GM19455 (cell line): ENCODE measurements around the gene C11orf58.

ENCODE experiments used
- ATAC-seq: cut with Tn5 transposase; IDR thresholded peaks from one replicate; pipeline ENCODE4 v1.9.1; 2021; ENCODE audit not compliant: unreplicated experiment

Gene C11orf58

DNA sequence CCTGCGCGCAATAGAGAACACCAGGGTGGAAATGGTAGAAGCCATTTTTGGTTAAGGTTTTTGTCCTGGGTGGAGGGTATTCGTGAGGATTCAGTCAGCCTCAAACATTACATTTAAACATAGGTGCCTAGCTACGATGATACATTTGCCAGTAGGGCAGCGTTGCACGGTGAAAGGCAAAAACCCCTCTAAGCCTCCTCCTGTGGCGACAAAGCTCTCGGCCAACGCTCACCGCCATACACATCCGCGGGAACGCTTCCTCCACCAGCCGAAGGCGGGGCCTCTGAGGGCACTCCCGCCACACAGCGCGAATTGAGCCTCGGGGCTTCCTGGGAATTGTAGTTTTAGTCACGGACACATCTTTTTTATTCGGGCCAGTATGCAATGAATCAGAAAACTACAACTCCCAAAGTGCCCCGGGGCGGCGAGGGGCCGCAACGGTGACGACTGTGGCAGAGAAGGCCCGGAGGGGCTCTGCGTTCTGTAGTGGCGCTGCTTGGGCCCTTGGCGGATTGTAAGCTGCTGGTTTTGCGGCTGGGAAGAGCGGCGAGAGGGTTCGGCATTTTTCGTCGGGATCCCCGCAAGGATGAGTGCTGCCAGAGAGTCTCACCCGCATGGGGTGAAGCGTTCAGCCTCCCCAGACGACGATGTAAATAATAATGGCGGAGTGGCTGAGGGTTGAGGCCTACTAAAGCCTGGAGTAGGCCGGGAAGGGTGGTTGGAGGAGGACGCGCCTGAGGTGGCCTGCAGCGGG lies at the start of gene C11orf58:
C11orf58 (plus strand) TSS at position 455 of the 754 bp plus-strand sequence; CDS start at position 587, 132 bp downstream.
- ATAC-seq = peak; percentile 98

DNA sequence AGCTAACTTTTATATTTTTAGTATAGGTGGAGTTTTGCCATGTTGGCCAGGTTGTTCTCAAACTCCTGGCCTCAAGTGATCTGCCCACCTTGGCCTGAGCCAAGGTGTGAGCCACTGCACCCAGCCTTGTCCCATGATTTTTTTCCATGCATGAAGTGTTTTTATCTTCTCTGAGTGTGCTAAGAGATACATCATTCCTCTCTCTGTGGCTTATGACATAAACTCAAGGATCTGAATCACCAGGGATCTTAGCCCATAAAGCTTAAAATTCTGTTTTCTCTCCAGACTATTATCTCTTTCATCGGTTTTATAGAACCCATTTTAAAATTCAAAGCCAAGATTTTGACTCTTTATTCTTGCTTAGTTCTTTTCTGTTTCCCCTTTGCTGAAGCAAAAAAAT lies 48.4 kb upstream of the C11orf58 start:
- ATAC-seq = no peak

DNA sequence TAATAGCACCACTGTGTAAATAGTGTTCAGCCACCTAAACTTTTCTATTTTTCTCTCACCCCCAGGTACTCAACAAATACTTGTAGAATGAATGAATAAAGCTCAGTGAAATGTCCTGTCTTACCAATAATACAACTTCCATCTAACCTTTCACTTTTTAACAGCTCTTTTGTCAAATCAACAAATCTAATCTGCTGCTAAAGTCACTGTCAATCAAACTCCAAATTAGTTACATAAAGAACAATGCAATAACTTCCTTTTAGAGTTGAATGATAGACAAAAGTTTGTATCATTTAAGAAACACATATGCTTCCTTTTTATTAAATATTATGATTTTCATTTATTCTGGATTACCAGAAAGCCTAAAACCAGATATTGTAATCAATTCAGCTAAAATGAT lies 34.7 kb upstream of the C11orf58 start:
- ATAC-seq = no peak

GRCh38 chr11:16713594-16713993 lies 24.9 kb upstream of the C11orf58 start:
- ATAC-seq = no peak

DNA sequence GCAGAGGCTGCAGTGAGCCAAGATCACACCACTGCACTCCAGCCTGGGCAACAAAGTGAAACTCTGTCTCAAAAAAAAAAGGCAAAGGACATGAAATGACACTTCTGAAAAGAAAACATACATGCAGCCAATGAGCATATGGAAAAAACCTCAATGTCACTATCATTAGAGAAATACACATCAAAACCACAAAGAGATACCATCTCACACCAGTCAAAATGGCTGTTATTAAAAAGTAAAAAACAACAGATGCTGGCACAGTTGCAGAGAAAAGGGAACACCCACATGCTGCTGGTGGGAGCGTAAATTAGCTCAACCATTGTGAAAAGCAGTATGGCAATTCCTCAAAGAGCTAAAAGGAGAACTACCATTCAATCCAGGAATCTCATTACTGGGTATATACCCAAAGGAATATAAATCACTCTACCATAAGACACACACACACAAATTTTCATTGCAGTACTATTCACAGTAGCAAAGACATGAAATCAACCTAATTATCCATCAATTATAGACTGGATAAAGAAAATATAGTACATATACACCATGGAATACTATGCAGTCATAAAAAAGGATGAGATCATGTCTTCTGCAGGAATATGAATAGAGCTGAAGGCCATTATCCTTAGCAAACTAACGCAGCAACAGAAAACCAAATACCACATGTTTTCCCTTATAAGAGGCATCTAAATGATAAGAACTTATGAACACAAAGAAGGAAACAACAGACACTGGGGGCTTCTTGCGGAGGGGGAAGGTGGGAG lies 15.7 kb upstream of the C11orf58 start:
- no peak for ATAC-seq

GRCh38 chr11:16727806-16728205 lies 10.6 kb upstream of the C11orf58 start:
- no peak for ATAC-seq

DNA sequence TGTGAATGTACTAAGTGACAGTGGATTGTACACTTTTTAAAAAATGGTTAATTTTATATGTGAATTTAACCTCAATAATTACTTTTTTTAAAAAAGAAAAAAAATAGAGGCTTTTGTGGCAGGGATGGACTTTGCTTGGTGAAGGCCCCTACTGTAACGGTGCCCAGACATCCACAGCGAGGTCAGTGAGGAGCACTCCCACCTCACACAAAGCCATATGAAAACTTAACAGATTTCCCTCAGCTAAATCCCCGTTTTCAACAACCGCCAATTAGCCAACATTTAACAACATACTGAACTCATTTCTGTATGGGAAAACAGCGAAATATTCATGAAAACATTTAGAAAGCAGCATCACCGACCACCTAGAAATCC lies 642 bp upstream of the C11orf58 start:
- ATAC-seq = peak; percentile 25

DNA sequence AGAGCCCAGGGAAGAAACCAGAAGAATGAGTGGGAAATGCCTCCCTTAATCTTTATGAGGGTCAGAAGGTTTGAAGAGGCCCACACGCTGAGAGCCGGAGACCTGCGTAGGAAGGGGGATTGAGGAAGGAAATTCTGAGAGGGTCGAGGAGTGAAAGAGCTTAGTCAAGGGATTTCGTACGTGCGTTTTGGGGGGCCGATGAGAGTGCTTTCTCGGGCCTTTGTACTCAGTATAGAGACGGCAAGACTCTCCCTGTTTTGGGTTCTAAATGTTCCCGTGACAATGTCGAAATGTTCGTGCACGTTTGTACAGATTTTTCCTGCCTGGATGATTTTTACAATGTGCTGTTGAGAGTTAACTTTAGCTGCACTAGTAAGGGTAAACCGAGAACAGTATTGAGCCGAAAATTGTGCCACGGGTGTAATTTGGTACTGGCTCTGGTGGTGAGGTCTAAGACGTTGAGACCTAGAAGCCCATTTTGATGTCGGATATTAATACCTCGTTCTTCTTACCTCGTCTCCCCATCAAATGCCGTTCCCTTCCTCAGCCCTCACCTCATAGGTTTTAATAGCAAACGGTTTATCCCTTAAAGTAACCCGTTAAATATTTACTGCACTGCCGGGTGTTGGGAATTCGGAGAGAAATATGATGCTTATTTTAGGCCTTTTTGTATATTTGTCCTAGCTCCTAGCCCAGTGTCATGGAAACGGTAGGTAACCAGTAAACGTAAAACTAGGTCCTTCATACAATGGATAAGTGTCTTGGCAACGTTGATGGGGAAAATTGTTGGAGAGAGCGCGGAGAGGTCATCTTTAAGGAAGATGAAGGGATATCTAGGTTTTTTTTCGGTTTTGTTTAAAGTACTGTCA lies 734 bp downstream of the C11orf58 start:
- ATAC-seq = peak; percentile 0

- ATAC-seq = no peak
Measured at GRCh38 chr11:16741473-16741872, 3.0 kb downstream of the C11orf58 start.

DNA sequence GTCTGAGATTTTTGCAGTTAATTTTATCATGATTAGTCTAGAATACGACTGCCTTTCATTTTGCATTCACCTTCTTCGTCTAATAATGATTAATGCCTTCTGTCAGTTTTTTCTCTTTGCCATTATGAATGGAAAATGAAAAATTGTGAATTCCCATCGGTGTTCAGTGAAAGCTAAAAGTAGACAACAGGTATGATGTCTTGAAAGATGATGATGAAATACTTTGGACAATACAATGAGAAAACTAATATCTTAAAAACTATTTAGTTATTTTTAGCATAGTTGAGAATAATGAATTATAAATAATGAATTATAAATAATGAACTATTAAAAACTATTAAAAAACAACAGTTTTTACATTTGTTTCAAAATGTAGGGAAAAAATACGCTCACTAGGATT lies 5.0 kb downstream of the C11orf58 start:
- no peak for ATAC-seq

DNA sequence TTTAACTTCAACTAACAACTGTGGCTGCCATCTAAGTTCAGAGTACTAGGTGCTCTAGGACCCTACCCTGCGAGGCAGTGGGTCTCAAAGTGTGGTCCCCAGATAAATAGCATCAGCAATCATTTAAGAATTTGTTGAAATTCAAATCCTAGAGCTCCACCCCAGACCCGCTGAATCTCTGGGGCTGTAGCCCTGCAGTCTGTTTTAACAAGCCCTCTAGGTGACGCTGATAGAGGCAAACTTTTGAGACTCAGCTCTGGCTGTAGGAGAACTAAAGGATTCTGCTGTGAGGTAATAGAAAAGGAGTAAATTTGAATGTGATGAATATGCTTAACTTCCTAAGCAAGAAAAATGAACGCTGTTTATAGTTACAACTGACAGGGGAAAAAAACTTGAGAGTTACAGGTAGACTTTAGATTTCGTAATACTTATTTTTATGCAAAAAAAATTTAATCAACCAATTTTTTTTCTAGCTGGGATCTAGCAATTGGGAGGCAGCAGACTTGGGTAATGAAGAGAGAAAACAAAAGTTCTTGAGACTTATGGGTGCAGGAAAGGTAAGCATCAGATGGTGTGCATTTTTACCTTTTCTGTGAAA lies 5.8 kb downstream of the C11orf58 start:
- no peak for ATAC-seq

GRCh38 chr11:16745950-16746605 lies 7.6 kb downstream of the C11orf58 start:
- no peak for ATAC-seq

GRCh38 chr11:16749092-16749491 lies 10.6 kb downstream of the C11orf58 start:
- ATAC-seq = no peak

DNA sequence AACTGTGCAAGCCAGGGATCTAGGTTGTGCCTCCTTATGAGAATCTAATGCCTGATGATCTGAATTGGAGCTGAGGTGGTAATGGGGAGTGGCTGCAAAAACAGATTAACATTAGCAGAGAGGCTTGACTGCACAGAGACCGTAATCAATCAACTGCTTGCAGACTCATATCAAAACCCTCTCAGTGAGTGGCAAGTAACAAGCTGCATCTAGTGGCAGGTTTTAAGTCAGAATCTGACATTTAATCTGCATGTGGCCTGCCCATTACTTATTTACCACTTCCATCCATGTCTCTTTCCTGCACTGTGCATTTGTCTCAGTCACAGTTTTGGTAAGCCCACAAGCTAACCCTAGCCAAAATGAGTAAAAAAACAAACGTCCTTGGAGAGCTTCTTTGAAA lies 11.2 kb downstream of the C11orf58 start:
- no peak for ATAC-seq

DNA sequence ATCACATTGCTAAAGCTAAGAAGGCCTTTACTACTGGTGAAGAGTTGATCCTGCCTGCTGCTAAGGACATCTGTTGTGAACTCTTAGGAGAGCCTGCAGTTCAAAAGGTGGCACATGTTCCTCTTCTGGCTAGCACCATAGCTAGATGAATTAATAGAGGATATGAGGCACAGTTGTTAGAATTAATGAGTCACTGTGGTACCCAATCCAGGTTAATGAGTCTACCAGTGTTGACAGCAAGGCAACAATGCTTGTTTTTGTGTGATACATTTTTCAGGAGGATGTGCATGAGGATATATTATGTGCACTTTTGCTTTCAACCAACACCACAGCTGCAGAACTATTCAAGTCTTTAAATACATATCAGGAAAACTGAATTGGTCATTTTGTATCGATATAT lies 12.0 kb downstream of the C11orf58 start:
- ATAC-seq = no peak

DNA sequence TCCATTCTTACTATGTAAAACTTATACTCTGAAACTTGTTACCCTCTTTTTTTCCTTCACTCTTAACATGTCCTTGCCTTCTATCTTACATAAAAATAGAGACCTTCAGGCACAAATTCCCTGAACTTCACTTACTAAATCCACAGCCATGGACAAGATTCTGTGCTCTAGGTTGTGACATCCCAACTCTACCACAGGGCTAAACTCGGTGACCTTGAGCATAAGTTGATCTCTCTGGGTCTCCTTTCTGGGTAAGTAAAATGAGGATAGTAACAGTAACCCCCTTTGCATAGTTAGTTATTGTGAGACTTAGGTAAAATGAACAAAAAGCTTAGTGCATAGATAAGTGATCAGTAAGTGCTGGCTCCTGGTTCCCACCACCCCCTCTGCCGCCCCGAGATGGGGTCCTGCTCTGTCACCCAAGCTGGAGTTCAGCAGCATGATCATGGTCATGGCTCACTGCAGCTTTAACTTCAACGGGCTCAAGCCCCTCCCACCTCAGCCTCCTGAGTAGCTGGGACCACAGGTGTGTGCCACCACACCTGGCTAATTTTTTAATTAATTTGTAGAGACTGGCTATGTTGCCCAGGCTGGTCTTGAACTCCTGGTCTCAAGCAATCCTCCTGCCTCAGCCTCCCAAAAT lies 20.1 kb downstream of the C11orf58 start:
- no peak for ATAC-seq

DNA sequence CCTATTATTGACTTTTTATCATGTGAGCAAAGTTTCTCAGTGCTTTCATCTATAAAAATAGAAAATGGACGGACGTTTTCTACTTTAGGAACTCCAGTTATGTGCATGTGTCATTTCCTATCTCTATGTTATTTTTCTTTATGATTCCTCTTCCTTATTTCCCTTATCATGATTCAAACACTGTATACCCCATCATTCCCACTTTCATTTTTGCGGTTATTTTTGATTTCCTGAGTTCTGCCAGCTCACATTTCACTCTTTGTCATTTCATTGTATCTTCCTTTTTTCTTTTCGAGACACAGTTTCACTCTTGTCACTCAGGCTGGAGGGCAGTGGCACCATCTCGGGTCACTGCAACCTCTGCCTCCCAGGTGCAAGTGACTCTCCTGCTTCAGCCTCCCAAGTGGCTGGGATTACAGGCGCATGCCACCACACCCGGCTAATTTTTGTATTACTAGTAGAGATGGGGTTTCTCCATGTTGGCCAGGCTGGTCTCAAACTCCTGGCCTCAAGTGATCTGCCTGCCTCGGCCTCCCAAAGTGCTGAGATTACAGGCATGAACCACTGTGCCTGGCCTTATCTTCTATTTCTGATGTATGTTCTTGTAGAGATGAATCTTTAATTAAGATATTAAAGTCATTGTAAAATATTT lies 21.5 kb downstream of the C11orf58 start:
- no peak for ATAC-seq

- no peak for ATAC-seq
Measured at GRCh38 chr11:16763746-16764145, 25.3 kb downstream of the C11orf58 start.

GRCh38 chr11:16764888-16765287 lies 26.4 kb downstream of the C11orf58 start:
- no peak for ATAC-seq

GRCh38 chr11:16767137-16767536 lies 28.7 kb downstream of the C11orf58 start:
- no peak for ATAC-seq
